ENCODE data around the gene S100A4.
"Not testable (repeated sequence)": the region's sequence is repeated elsewhere in the genome, so short reads cannot be mapped to it uniquely, and the experiment has no call there.

The S100A4 gene

GRCh38 chr1:153567621-153568366 lies 22.2 kb upstream of the S100A4 start:
- no peak for DNase-seq (ENCODE audit: low read depth)

DNA sequence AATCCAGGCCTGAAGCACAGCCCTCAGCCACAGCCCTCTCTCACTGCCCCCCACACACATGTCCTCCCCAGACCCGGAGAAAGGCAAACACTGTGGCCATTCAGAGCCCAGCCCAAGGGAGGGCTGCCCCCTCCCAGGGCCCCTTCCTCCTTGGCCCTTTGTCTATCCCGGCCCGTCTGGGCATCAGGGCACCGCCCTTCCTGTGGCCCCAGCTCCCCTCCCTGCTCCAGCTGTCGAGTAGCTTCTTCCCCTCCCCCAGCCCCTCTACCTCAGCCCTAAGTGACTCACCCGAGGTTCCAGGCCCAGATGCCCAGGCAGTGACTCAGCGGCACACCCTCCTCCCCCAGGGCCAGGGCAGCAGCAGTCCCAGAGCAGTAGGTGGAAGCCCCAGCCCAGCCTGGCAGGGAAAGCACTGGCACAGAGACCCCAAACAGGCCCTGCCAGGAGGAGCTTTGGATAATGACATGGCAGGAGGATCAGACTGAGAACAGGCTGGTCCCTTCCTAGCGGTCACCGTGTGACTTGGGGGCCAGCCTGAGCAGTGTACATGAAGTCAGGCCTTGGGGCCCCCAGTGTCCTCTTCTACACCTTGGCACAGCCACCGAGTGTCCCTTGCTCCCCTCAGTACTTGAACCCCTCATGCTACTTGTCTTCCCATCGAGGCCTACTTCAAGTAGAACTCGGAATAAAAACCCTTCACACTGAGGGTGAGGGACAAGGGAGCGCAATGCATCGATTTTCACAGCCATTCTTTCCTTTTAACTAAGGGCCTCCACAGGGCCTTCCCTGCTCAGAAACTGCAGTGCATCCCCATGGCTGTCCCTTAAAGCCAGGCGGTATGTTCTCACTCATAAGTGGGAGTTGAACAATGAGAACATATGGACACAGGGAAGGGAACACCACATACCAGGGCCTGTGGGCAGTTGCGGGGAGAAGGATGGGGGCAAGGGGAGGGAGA lies 21.1 kb upstream of the S100A4 start:
- peak; percentile 70 for DNase-seq (ENCODE audit: low read depth)

DNA sequence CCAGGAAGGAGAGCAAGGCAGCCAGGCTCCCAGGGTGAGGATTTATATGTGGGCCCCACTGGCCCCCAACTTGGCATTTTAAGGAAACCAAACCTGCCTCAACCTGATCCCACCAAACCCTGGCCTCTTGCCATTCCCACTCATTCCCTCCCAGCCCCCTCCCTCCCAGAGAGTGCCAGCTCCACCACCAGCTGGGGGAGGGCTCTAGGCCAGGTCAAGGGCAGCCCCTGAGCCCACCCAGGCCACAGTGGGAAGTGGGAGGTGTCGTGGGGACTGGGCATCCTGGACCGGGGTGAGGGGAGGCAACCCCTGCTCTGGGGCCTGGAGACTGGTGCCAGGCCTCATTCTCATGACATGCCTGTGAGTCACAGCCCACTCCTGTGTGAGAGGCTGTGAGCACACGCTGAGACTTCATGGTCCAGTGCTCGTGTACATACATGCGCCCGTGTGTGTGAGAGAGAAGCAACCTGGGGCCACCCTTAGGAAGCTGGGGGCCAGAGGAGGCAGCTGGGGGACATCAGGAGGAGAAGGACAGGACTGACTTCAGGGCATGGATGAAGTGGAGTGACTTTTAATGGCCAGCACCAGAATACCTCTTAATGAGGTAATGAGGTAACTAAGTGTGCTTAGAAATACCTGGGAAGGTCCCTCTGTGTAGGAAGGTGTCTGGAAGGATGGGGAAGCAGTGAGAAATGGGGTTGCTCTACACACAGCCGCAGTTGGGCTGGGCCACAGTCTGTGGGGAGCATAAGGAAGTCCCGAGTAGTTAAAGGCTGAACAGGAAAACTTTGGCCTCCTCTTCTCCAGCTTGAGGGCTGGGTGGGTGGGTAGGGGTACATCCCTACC lies 20.1 kb upstream of the S100A4 start, which contains the start of gene S100A2:
TSS of gene S100A2 (minus strand) at position 316 of the 846 bp plus-strand sequence. CDS start 1,967 bp downstream, outside the sequence.
- no peak for DNase-seq (ENCODE audit: low read depth)

GRCh38 chr1:153563991-153564390 lies 18.4 kb upstream of the S100A4 start:
- DNase-seq (ENCODE audit: low read depth), result no peak

GRCh38 chr1:153563483-153563901 lies 17.9 kb upstream of the S100A4 start:
- DNase-seq (ENCODE audit: low read depth), result no peak

GRCh38 chr1:153562021-153562420 lies 16.4 kb upstream of the S100A4 start:
- DNase-seq (ENCODE audit: low read depth), result not testable (repeated sequence)

DNA sequence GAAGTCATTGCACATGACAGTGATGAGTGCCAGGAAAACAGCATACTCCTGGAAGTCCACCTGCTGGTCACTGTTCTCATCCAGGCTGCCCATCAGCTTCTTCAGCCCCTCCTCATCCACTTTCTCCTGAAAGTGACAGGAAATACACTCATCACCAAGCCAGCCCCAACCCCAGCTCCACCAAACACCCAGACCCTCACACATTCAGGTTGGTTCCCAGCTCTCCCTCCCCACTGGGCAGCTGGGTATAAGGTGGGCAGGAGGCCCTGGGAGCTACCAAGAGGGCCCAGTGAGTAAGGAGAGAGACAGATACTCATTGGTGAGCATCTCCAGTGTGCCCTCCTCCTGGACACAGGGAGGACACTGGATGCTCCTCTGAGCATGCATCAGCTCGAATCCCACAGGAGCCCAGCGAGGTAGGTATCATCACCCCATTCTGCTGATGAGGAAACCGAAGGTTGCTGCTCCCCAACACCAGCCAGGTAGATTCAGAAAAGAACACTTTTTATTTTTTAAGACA lies 15.9 kb upstream of the S100A4 start:
- no peak for DNase-seq (ENCODE audit: low read depth)

- DNase-seq (ENCODE audit: low read depth), result no peak
Observed at GRCh38 chr1:153560771-153561465, 15.3 kb upstream of the S100A4 start.

DNA sequence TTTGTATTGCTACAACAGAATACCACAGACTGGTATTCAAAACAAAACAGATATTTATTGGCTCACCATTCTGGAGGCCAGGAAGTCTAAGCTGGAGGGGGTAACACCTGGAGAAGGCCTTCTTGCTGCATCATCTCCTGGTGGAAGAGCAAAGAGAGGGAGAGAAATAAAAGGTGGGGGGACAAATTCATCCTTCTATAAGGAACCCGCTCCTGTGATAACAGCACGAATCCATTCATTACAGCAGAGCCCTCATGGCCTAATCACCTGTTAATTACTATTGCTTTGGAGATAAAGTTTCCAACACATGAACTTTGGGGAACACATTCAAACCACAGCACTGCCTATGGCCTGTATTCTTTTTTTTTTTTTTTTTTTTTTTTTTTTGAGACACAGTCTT lies 14.6 kb upstream of the S100A4 start:
- no peak for DNase-seq (ENCODE audit: low read depth)

DNA sequence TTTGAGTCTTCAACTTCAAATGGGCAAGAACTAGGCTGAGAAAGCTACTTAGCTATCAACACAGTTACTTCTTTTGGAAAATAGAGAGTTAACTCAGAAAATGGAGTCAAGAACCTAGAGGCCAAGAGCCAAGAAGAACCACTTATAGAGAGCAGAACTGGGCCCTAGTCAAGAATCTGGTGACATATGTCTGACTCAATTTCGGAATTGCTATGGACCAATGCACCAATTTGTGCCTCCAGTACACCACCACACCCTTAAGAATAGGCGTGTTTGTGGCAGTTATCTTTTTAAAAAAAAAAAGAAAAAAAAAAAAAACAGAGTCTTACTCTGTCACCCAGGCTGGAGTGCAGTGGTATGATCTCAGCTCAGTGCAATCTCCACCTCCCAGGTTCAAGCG lies 12.3 kb upstream of the S100A4 start:
- no peak for DNase-seq (ENCODE audit: low read depth)

GRCh38 chr1:153556348-153556747 lies 10.7 kb upstream of the S100A4 start:
- no peak for DNase-seq (ENCODE audit: low read depth)

- DNase-seq (ENCODE audit: low read depth), result no peak
Observed at GRCh38 chr1:153553830-153554541, 8.4 kb upstream of the S100A4 start.

DNA sequence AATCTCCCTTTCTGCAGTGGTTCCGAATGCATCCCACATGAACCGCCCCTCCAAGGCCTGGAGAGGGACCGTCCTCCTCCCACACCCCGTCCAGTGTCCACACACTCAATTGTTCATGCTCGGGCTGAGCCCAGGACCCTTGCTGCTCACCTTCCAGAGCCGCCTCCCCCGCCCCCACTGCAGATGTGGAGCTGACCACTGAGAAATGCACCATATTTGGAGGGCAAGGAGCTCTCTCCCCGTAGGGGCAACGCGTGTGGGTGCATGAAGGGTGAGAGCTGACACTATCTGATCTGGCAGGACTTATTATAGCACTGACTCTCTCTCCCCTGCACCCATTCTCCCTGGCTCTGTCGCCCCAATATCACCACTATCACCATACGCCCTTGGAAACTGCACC lies 7.5 kb upstream of the S100A4 start:
- no peak for DNase-seq (ENCODE audit: low read depth)

- no peak for DNase-seq (ENCODE audit: low read depth)
Observed at GRCh38 chr1:153552335-153552734, 6.7 kb upstream of the S100A4 start.

GRCh38 chr1:153550827-153551500 lies 5.4 kb upstream of the S100A4 start:
- no peak for DNase-seq (ENCODE audit: low read depth)

DNA sequence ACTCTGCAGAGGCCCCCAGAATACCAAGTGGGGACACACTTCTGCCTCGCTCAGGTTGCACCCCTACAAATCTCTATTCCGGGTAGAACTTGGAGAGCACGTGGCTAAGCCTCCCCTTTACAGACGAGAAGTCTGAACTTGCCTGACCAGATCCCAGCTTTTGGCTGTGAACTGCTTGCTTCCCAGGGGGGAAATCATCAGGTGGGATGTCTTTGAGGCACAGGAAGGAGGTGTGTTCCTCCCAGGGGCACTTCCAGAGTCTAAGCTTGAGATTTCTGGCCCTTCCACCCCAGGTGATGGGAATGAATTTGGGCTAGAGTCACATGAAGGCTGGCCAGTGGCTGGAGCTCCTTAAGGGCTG lies 4.8 kb upstream of the S100A4 start:
- DNase-seq (ENCODE audit: low read depth), result no peak

DNA sequence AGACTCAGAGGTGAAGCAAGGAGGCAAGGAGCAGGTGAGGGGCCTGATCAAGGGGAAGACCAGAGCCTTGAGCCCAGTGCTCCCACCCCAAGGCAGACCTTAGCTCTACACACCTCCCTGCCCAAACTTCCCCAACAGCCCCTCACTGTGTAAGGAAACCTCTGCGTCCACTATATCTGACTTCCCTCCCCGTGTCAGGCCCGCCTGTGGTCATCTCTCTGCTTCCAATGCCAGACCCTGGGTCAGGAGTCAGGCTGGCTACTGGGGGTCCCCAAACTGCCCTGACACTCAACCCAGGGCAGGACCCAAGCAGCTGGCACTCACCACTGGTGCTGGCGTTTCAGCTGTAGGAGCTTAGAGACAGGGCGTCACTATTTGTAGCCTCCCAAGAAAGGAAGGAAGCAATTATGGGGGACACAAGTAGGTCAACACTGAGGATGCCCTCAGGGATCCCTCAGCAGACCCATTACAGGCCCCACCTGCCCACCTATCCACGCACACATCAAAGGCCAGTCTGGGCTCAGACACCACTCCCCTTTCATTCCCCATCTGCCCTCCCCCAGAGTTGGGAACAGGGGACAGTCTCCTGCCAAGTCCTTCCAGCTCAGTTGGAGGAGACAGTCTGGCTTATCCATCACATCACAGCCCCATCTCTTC lies 4.3 kb upstream of the S100A4 start:
- no peak for DNase-seq (ENCODE audit: low read depth)

- no peak for DNase-seq (ENCODE audit: low read depth)
Observed at GRCh38 chr1:153548722-153549688, 3.4 kb upstream of the S100A4 start, which contains the start of gene S100A3. TSS of gene S100A3 (minus strand) at chr1:153549258. CDS start at chr1:153548485, 773 bp downstream.

Measured in stimulated activated CD8-positive, alpha-beta memory T cell treated with anti-CD3 and anti-CD28 coated beads, Interleukin-15, amount 100 ng/mL, for 1 hour (primary cell).